HepG2 (cell line): ENCODE data around the gene AFG1L. TPM values are rescaled to one million over a fixed set of nuclear protein-coding genes. Genes with fewer than 3 reads are reported as not detected.

Experiments
- ATAC-seq: fragments of 200-7000 bp; cut with Tn5 transposase; 3 replicates; pipeline ENCODE4 v1.9.1; 2020; ENCODE audit warnings: mild to moderate bottlenecking, moderate library complexity
- BruUV-seq: library from RNA; stranded (reverse); fragments of 400-500 nt; replicated peaks from 2 replicates; lab custom pipeline; 2021; lab: Mats Ljungman, UMichigan
- CTCF ChIA-PET: fragments of 300-600 bp; formaldehyde crosslinking; extraction: SDS; loops from one replicate; lab custom pipeline; 2021; ENCODE audit warnings: low total read pairs, inconsistent platforms, low intra/inter-chr PET ratio; lab: Yijun Ruan, JAX
- POLR2A ChIA-PET: fragments of 350-600 bp; sonication (Branson Sonifier 250); formaldehyde crosslinking; loops from one replicate; lab custom pipeline; 2020; ENCODE audit warnings: antibody characterized with exemption, inconsistent platforms; lab: Yijun Ruan, JAX
- DNase-seq: peaks from one replicate; pipeline ENCODE4 v3.0.0-alpha.2; 2015; ENCODE audit warnings: low spot score
- FAIRE-seq: peaks from 3 replicates; lab custom pipeline; 2011; peaks lifted over from hg19 to GRCh38; lab: Jason Lieb, UNC
- H2AFZ ChIP-seq: one replicate; pipeline ENCODE4 v1.6.1; 2011; ENCODE audit warnings: low read length, inconsistent platforms
- H3K27ac ChIP-seq: fragments of 300-600 bp; 3 replicates; pipeline ENCODE4 v1.8.0; 2011; ENCODE audit warnings: mixed run types, mild to moderate bottlenecking, mixed read lengths, low read length, inconsistent platforms; ENCODE audit not compliant: insufficient read depth; ENCODE audit errors: extremely low read length
- H3K27me3 ChIP-seq, 2 experiments: fragments of 200-600 bp in 1 of 2; 2 replicates in 1 of 2; 3 replicates in 1 of 2; pipeline versions ENCODE4 v1.6.0 to v1.8.0; 2011; ENCODE audit warnings: low read length in 2 of 2, mild to moderate bottlenecking in 2 of 2, moderate library complexity in 2 of 2, inconsistent platforms in 1 of 2; ENCODE audit not compliant: insufficient read depth in 2 of 2, control insufficient read depth in 1 of 2
- H3K36me3 ChIP-seq, 2 experiments: fragments of 200-600 bp in 1 of 2; replicated peaks in 1 of 2; 2 replicates in 1 of 2; 3 replicates in 1 of 2; pipeline versions ENCODE4 v1.5.1 to v1.8.0; 2011; ENCODE audit warnings: low read length in 2 of 2, inconsistent platforms in 1 of 2; ENCODE audit not compliant: insufficient read depth in 2 of 2, control insufficient read depth in 1 of 2
- H3K4me1 ChIP-seq: 2 replicates; pipeline ENCODE4 v1.5.1; 2012; ENCODE audit warnings: low read length, inconsistent platforms; ENCODE audit not compliant: insufficient read depth
- H3K4me2 ChIP-seq: 2 replicates; pipeline ENCODE4 v1.6.0; 2011; ENCODE audit warnings: low read depth, low read length, inconsistent platforms
- H3K4me3 ChIP-seq, 3 experiments: fragments of 200-600 bp in 1 of 3; sonication (generic), shearing (Covaris generic) in 1 of 3; replicated peaks in 1 of 3; 2 replicates each; pipeline ENCODE4 v1.5.1; 2011 to 2016; ENCODE audit warnings: low read length in 3 of 3, inconsistent platforms in 2 of 3, low read depth in 2 of 3, mild to moderate bottlenecking in 2 of 3, control low read depth in 1 of 3, mixed read lengths in 1 of 3; ENCODE audit not compliant: insufficient read depth in 1 of 3
- H3K79me2 ChIP-seq: one replicate; pipeline ENCODE4 v1.6.1; 2011; ENCODE audit warnings: low read length, inconsistent platforms; ENCODE audit not compliant: insufficient read depth
- H3K9ac ChIP-seq: 2 replicates; pipeline ENCODE4 v1.6.0; 2011; ENCODE audit warnings: mild to moderate bottlenecking, low read depth, low read length, inconsistent platforms; ENCODE audit not compliant: insufficient read depth
- H3K9me3 ChIP-seq: 2 replicates; pipeline ENCODE4 v1.5.1; 2012; ENCODE audit warnings: mild to moderate bottlenecking, low read length
- H4K20me1 ChIP-seq: 2 replicates; pipeline ENCODE4 v1.6.0; 2011; ENCODE audit warnings: inconsistent platforms, mild to moderate bottlenecking, low read length, moderate library complexity; ENCODE audit not compliant: insufficient read depth
- ATF2 ChIP-seq: sonication (generic); formaldehyde crosslinking; IDR thresholded peaks from 2 replicates; pipeline ENCODE4 v1.4.0; 2020; ENCODE audit warnings: missing genetic modification reagents
- ATF7 ChIP-seq, 2 experiments: fragments of 450-650 bp in 1 of 2; sonication (generic) in 1 of 2; formaldehyde crosslinking in 1 of 2; IDR thresholded peaks; 2 replicates each; pipeline versions ENCODE4 v1.4.0 to v1.6.1; 2016 to 2020; ENCODE audit warnings: antibody characterized with exemption in 1 of 2, mild to moderate bottlenecking in 1 of 2, missing genetic modification reagents in 1 of 2
- HHEX ChIP-seq: IDR thresholded peaks from 2 replicates; pipeline ENCODE4 v1.6.1; 2016; ENCODE audit warnings: control low read depth
- HNF4G ChIP-seq, 2 experiments: sonication (generic) in 1 of 2; formaldehyde crosslinking in 1 of 2; IDR thresholded peaks; 2 replicates each; pipeline versions ENCODE4 v1.4.0 to v1.6.1; 2011 to 2020; ENCODE audit warnings: borderline replicate concordance in 2 of 2, low read depth in 2 of 2, mild to moderate bottlenecking in 2 of 2, low read length in 1 of 2, missing genetic modification reagents in 1 of 2, moderate library complexity in 1 of 2
- KMT2B ChIP-seq: IDR thresholded peaks from 2 replicates; pipeline ENCODE4 v1.6.1; 2016; ENCODE audit warnings: missing genetic modification reagents, missing compliant biosample characterization
- MEF2D ChIP-seq: sonication (generic); formaldehyde crosslinking; IDR thresholded peaks from 2 replicates; pipeline ENCODE4 v1.5.1; 2020; ENCODE audit warnings: mild to moderate bottlenecking, missing genetic modification reagents
- PCBP2 ChIP-seq: fragments of 200-400 bp; formaldehyde crosslinking; optimal IDR thresholded peaks from 2 replicates; pipeline ENCODE3; 2018; ENCODE audit warnings: low read length, low read depth; ENCODE audit not compliant: poor library complexity, severe bottlenecking
- POLR2G ChIP-seq: fragments of 200-400 bp; formaldehyde crosslinking; IDR thresholded peaks from 2 replicates; pipeline ENCODE4 v1.6.1; 2018; ENCODE audit warnings: mild to moderate bottlenecking, low read depth, low read length, moderate library complexity
- RORA ChIP-seq: sonication (generic); formaldehyde crosslinking; IDR thresholded peaks from 2 replicates; pipeline ENCODE4 v1.5.0; 2020; ENCODE audit warnings: mild to moderate bottlenecking, missing genetic modification reagents, moderate library complexity
- ZBTB49 ChIP-seq: sonication (generic); formaldehyde crosslinking; IDR thresholded peaks from 2 replicates; pipeline ENCODE4 v1.4.0; 2020; ENCODE audit warnings: missing genetic modification reagents, borderline replicate concordance
- ZFP82 ChIP-seq: sonication (generic); formaldehyde crosslinking; IDR thresholded peaks from 2 replicates; pipeline ENCODE4 v1.5.1; 2020; ENCODE audit warnings: mild to moderate bottlenecking, missing genetic modification reagents, borderline replicate concordance
- ZNF20 ChIP-seq: sonication (generic); formaldehyde crosslinking; IDR thresholded peaks from 2 replicates; pipeline ENCODE4 v1.4.0; 2020; ENCODE audit warnings: mild to moderate bottlenecking, moderate library complexity, missing genetic modification reagents
- ZNF484 ChIP-seq: sonication (generic); formaldehyde crosslinking; IDR thresholded peaks from 2 replicates; pipeline ENCODE4 v1.5.1; 2020; ENCODE audit warnings: mild to moderate bottlenecking, low read depth, missing genetic modification reagents, borderline replicate concordance
- ZNF510 ChIP-seq: sonication (generic); formaldehyde crosslinking; IDR thresholded peaks from 2 replicates; pipeline ENCODE4 v1.4.0; 2020; ENCODE audit warnings: low read depth, mild to moderate bottlenecking, missing genetic modification reagents
- in situ Hi-C: cut with HindIII; loops from 2 replicates; pipeline ENCODE4 v1.10.0; 2017; ENCODE audit warnings: low pct_unique_long_range_greater_than_20kb; ENCODE audit not compliant: extremely low pct_ligation_motif_present
- intact Hi-C: fragments of 100-400 bp; cut with micrococcal nuclease; formaldehyde crosslinking; loops from one replicate; pipeline ENCODE4 v1.10.0; 2022; ENCODE audit not compliant: unreplicated experiment
- polyA plus RNA-seq, 8 experiments: library from polyadenylated mRNA; depleted of rRNA in 3 of 8; stranded (reverse) in 7 of 8; unstranded in 1 of 8; fragments of >200 nt; fragmentation: Illumina TruSeq in 4 of 8; extraction: Trizol in 4 of 8; gene quantifications; 2 replicates each; pipeline versions ENCODE4 v1.2.1 to v1.2.3, GENCODE V29; 2011 to 2016; ENCODE audit warnings: low read depth in 4 of 8, missing spikeins in 1 of 8, mixed read lengths in 1 of 8; ENCODE audit not compliant: insufficient read depth in 1 of 8
- total RNA-seq, 5 experiments: library from RNA; depleted of rRNA; stranded (reverse); fragments of >200 nt; fragmentation: Illumina TruSeq; extraction: Trizol; gene quantifications; 2 replicates each; pipeline ENCODE4 v1.2.3, GENCODE V29; 2016; ENCODE audit warnings: low read depth in 1 of 5

AFG1L gene
- total and polyA plus RNA-seq, 2 of the 13 experiments (the other 11 are each of a cell fraction or from before 2014, with no cell fraction given) = 3.1 to 14.0 TPM

- in situ Hi-C loops = no loop called here
- H3K4me3 ChIP-seq = no peak overlapping the region
- H3K79me2 ChIP-seq = no peaks in the 10 kb centered on the region
- H3K4me1 ChIP-seq = no peaks in the 10 kb centered on the region
- FAIRE-seq = no peak
- no peaks in the 10 kb centered on the region for H3K27me3 ChIP-seq
- H2AFZ ChIP-seq = no peak overlapping the region
- no peak for ATAC-seq
- ChIA-PET CTCF (no interaction called here), POLR2A (no interaction called here)
- no peak overlapping the region for H3K27ac ChIP-seq
- intact Hi-C loops = no loop called here
- H4K20me1 ChIP-seq = no peaks in the 10 kb centered on the region
- DNase-seq = no peak
- H3K9ac ChIP-seq = no peak overlapping the region
- no TSS peak for BruUV-seq
- TF ChIP-seq KMT2B (CRISPR knock-in tag) (no peak), ATF7 (IDR thresholded peaks at IDR 0.05) (no peak), ATF7 (CRISPR knock-in tag; IDR thresholded peaks at IDR 0.05) (no peak), ZBTB49 (CRISPR knock-in tag) (no peak), ZNF510 (CRISPR knock-in tag) (no peak), ZNF484 (no peak), PCBP2 (no peak), ZFP82 (CRISPR knock-in tag) (no peak), RORA (CRISPR knock-in tag) (no peak), HHEX (CRISPR knock-in tag) (no peak), MEF2D (CRISPR knock-in tag) (no peak), ATF2 (CRISPR knock-in tag) (no peak), POLR2G (no peak), HNF4G (IDR thresholded peaks at IDR 0.05; ENCODE audit: borderline replicate concordance, low read depth, low read length) (no peak), HNF4G (CRISPR knock-in tag; IDR thresholded peaks at IDR 0.05; ENCODE audit: borderline replicate concordance, low read depth) (no peak), ZNF20 (no peak)
- H3K4me2 ChIP-seq = no peak overlapping the region
- H3K36me3 ChIP-seq = no peaks in the 10 kb centered on the region
- H3K9me3 ChIP-seq = no peaks in the 10 kb centered on the region
These were observed 6.1 kb upstream of the AFG1L start for GRCh38 chr6:108288742-108289141.
